Ovary (tissue), 3 donors: Measurements from ENCODE around the gene TNS3.

ENCODE experiments used
- EP300 ChIP-seq: sonication (generic); formaldehyde crosslinking; IDR thresholded peaks from one replicate; pipeline ENCODE4 v1.6.1; 2017; ENCODE audit warnings: antibody characterized with exemption
- POLR2A ChIP-seq: fragments of 450-650 bp; IDR thresholded peaks from one replicate; pipeline ENCODE4 v1.6.1; 2017; ENCODE audit warnings: antibody characterized with exemption, mild to moderate bottlenecking, moderate library complexity
- TF ChIP-seq, protein P1 (sequence below), 3 donors: fragments of 450-650 bp in 2 of 3; fragments of 200-600 bp in 1 of 3; IDR thresholded peaks; one replicate each; pipeline versions ENCODE4 v1.5.1 to v1.8.0; 2016 to 2022; ENCODE audit warnings: antibody characterized with exemption in 3 of 3, mild to moderate bottlenecking in 1 of 3
- donor health status: DM: no; HTN: no; CAD: no.

DNA sequence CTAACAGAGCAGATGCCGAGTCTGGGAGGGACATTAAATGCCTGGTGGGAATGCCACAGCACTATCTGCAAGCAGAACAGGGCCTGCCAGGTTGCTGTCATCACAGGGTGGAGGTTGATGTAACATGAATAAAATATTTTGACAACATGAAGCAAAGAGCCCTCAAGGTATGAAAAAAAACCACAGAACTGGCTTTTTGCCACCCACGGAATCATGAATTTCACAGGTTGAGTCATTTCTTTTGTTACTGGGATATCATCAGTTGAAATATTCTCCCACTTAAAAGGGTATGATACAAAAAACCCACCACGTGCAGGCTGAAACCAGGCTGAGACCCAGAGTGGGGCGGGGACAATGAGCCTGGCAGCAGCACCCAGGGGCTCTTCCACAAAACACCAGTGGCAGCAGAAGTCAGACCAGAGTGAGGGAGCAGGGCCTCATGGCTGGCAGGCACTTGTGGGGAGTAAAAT is 220.1 kb downstream of the TNS3 start:
- TF ChIP-seq, protein P1, sequence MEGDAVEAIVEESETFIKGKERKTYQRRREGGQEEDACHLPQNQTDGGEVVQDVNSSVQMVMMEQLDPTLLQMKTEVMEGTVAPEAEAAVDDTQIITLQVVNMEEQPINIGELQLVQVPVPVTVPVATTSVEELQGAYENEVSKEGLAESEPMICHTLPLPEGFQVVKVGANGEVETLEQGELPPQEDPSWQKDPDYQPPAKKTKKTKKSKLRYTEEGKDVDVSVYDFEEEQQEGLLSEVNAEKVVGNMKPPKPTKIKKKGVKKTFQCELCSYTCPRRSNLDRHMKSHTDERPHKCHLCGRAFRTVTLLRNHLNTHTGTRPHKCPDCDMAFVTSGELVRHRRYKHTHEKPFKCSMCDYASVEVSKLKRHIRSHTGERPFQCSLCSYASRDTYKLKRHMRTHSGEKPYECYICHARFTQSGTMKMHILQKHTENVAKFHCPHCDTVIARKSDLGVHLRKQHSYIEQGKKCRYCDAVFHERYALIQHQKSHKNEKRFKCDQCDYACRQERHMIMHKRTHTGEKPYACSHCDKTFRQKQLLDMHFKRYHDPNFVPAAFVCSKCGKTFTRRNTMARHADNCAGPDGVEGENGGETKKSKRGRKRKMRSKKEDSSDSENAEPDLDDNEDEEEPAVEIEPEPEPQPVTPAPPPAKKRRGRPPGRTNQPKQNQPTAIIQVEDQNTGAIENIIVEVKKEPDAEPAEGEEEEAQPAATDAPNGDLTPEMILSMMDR (IDR thresholded peaks at IDR 0.05), result no peak
- TF ChIP-seq POLR2A (no peak), EP300 (no peak)
